ENCODE results near the gene RAD51B. TPM values are rescaled to one million over a fixed set of nuclear protein-coding genes. Genes with fewer than 3 reads are reported as not detected.

RAD51B gene
- total RNA-seq, 1 experiment from 2014 or later: 23.3 TPM

DNA sequence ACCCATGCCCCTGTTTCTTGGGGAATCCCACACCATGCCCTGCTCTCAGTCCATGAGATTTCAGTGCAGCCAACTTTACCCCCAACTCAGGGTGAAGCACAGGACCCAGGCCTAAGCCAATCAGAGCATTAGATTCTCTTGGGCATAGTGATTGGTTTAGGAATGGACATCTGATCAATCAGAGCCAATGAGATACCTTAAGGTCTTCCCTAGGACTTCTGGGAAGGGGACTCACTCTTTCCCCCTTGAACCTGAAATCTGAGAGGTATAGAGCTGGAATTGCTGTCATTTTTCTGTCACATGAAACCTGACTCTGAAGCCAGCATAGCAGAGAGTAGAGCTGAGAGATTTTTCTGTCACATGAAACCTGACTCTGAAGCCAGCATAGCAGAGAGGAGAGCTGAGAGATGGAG is 846.2 kb downstream of the RAD51B start:
- Histone ChIP-seq H3K9me3 (ENCODE audit: low read depth, low read length, poor library complexity, severe bottlenecking) (no peaks in the 10 kb centered on the region), H3K36me3 (ENCODE audit: insufficient read depth, low read length, poor library complexity, severe bottlenecking) (no peaks in the 10 kb centered on the region), H3K27ac (ENCODE audit: low read depth, low read length, poor library complexity, severe bottlenecking) (no peak overlapping the region), H3K4me3 (ENCODE audit: low read depth, low read length, poor library complexity, severe bottlenecking) (no peak overlapping the region), H3K4me1 (ENCODE audit: insufficient read depth, low read length, poor library complexity, severe bottlenecking) (peaks cover 47% of the 10 kb centered on the region), H3K27me3 (replicated peaks; ENCODE audit: insufficient read depth, low read depth, low read length, poor library complexity) (no peaks in the 10 kb centered on the region)
- BruUV-seq (replicated peaks): no TSS peak
- intact Hi-C loops (cut with micrococcal nuclease; ENCODE audit: unreplicated experiment): no loop called here
- POLR2A ChIA-PET (ENCODE audit: low non-redundant PET): no interaction called here
- DNase-seq (ENCODE audit: low spot score): no peak
- CTCF ChIA-PET: interaction anchor here (0.7 kb wide), 1 partner anchor 11 kb away, joined by 3 read pairs; no protein-coding TSS in a partner anchor
- TF ChIP-seq, protein P1, sequence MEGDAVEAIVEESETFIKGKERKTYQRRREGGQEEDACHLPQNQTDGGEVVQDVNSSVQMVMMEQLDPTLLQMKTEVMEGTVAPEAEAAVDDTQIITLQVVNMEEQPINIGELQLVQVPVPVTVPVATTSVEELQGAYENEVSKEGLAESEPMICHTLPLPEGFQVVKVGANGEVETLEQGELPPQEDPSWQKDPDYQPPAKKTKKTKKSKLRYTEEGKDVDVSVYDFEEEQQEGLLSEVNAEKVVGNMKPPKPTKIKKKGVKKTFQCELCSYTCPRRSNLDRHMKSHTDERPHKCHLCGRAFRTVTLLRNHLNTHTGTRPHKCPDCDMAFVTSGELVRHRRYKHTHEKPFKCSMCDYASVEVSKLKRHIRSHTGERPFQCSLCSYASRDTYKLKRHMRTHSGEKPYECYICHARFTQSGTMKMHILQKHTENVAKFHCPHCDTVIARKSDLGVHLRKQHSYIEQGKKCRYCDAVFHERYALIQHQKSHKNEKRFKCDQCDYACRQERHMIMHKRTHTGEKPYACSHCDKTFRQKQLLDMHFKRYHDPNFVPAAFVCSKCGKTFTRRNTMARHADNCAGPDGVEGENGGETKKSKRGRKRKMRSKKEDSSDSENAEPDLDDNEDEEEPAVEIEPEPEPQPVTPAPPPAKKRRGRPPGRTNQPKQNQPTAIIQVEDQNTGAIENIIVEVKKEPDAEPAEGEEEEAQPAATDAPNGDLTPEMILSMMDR (conservative IDR thresholded peaks at IDR 0.05; ENCODE audit: low read depth, low read length): no peak
- TF ChIP-seq EZH2 (IDR thresholded peaks at IDR 0.05; ENCODE audit: borderline replicate concordance, low read depth, low read length, poor library complexity, severe bottlenecking): no peak

DNA sequence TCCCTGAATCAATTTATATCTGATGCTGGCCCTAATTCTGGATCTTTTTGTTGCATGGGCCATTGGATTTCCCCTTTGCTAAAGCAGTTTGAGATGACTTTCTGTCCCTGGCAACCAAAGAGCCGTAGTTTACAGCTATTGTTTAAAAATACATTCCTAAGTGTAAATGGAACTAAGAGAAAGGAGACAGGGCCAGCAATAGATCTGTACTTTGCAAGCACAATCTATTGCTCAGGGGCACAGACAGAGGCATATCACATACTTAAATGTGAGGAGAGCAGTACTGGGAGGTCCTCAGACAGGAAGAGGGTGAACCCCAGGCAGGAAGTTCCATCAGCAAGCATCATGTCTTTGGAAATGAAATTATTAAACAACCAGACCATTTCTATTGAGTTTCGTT is 846.7 kb downstream of the RAD51B start:
- H3K4me3 ChIP-seq (ENCODE audit: low read depth, low read length, poor library complexity, severe bottlenecking): no peak overlapping the region
- no TSS peak for BruUV-seq (replicated peaks)
- intact Hi-C loops (cut with micrococcal nuclease; ENCODE audit: unreplicated experiment): no loop called here
- no peak overlapping the region for H3K27ac ChIP-seq (ENCODE audit: low read depth, low read length, poor library complexity, severe bottlenecking)
- POLR2A ChIA-PET (ENCODE audit: low non-redundant PET): no interaction called here
- H3K4me1 ChIP-seq (ENCODE audit: insufficient read depth, low read length, poor library complexity, severe bottlenecking): peaks cover 49% of the 10 kb centered on the region
- no peaks in the 10 kb centered on the region for H3K9me3 ChIP-seq (ENCODE audit: low read depth, low read length, poor library complexity, severe bottlenecking)
- H3K27me3 ChIP-seq (replicated peaks; ENCODE audit: insufficient read depth, low read depth, low read length, poor library complexity): no peaks in the 10 kb centered on the region
- CTCF ChIA-PET: interaction anchor here (0.7 kb wide), 1 partner anchor 10 kb away, joined by 3 read pairs; no protein-coding TSS in a partner anchor
- no peaks in the 10 kb centered on the region for H3K36me3 ChIP-seq (ENCODE audit: insufficient read depth, low read length, poor library complexity, severe bottlenecking)
- no peak for TF ChIP-seq EZH2 (IDR thresholded peaks at IDR 0.05; ENCODE audit: borderline replicate concordance, low read depth, low read length, poor library complexity, severe bottlenecking)
- TF ChIP-seq, protein P1 (conservative IDR thresholded peaks at IDR 0.05; ENCODE audit: low read depth, low read length): no peak
- DNase-seq (ENCODE audit: low spot score): no peak

DNA sequence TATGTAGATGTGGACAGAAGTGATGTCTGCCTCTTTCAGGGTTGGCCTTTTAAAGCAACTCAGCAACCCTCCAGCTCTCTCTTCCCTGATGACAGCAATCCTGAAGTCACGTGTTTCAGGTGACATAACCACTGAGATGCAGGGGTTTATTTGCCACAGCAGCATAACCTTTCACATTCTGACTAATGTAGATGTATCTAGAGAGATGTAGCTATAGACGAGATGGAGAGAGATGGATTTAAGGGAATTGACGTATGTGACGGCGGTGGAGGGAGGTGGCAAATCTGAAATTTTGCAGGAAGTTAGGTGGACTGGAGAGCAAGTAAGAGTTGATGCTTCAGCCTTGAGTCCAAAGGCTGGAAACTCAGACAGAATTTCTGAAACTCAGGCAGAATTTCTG is 847.3 kb downstream of the RAD51B start:
- Histone ChIP-seq H3K36me3 (ENCODE audit: insufficient read depth, low read length, poor library complexity, severe bottlenecking) (no peaks in the 10 kb centered on the region), H3K4me1 (ENCODE audit: insufficient read depth, low read length, poor library complexity, severe bottlenecking) (peaks cover 49% of the 10 kb centered on the region), H3K27ac (ENCODE audit: low read depth, low read length, poor library complexity, severe bottlenecking) (no peak overlapping the region), H3K27me3 (replicated peaks; ENCODE audit: insufficient read depth, low read depth, low read length, poor library complexity) (no peaks in the 10 kb centered on the region), H3K4me3 (ENCODE audit: low read depth, low read length, poor library complexity, severe bottlenecking) (no peak overlapping the region), H3K9me3 (ENCODE audit: low read depth, low read length, poor library complexity, severe bottlenecking) (no peaks in the 10 kb centered on the region)
- intact Hi-C loops (cut with micrococcal nuclease; ENCODE audit: unreplicated experiment): no loop called here
- BruUV-seq (replicated peaks): no TSS peak
- no peak for DNase-seq (ENCODE audit: low spot score)
- TF ChIP-seq, protein P1 (conservative IDR thresholded peaks at IDR 0.05; ENCODE audit: low read depth, low read length): no peak
- no peak for TF ChIP-seq EZH2 (IDR thresholded peaks at IDR 0.05; ENCODE audit: borderline replicate concordance, low read depth, low read length, poor library complexity, severe bottlenecking)
- ChIA-PET POLR2A (ENCODE audit: low non-redundant PET) (no interaction called here), CTCF (no interaction called here)

Data from A673 (cell line).